Embryonic facial prominence (tissue), 1 donor: ENCODE results near the gene CHRNB1.

Source experiments
- DNase-seq: peaks from one replicate; pipeline ENCODE4 v3.0.0-alpha.2; 2016; ENCODE audit errors: extremely low spot score

Gene CHRNB1

GRCh38 chr17:7415784-7416183, 29.1 kb upstream of the CHRNB1 start:
- no peak for DNase-seq

DNA sequence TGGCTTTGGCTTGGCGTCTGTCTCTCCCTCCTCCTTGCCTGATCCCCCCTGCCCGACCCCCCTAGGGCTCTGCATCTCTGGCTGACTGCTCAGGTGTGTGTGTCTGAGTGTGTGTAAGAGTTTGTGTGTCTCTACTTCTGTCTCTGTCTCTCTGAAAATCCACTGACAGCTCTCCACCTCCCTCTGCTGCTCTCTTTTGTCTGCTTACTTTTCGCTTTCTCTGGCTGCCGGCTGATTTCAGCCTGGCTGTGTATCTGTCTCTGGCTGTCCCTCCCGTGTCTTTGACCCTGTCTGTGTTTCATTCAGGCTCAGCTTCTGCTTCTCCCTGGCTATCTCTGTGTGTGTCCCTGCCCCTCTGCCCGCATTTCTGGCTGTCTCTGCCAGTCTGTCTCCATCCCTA, 28.5 kb upstream of the CHRNB1 start:
- no peak for DNase-seq

GRCh38 chr17:7417056-7417655, 27.7 kb upstream of the CHRNB1 start:
- DNase-seq: no peak

- no peak for DNase-seq
Measured at GRCh38 chr17:7418472-7419152, 26.2 kb upstream of the CHRNB1 start.

GRCh38 chr17:7419819-7420610, 24.8 kb upstream of the CHRNB1 start, which contains the start of gene SPEM1:
TSS of gene SPEM1 (plus strand) at chr17:7420324. CDS start at chr17:7420385, 61 bp downstream.
- DNase-seq: no peak

DNA sequence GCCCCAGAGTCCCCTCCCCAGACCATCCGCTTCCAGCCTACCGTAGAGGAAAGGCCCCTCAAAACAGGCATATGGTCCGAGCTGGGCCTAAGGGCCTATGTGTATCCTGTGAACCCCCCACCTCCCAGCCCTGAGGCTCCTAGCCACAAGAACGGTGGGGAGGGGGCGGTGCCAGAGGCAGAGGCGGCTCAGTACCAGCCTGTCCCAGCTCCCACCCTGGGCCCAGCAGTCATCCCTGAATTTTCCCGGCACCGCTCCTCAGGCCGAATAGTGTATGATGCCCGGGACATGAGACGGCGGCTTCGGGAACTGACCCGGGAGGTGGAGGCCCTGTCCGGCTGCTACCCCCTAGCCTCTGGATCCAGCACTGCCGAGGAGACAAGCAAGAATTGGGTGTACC, 23.7 kb upstream of the CHRNB1 start:
- no peak for DNase-seq

- DNase-seq: no peak
Measured at GRCh38 chr17:7423679-7424078, 21.2 kb upstream of the CHRNB1 start.

DNA sequence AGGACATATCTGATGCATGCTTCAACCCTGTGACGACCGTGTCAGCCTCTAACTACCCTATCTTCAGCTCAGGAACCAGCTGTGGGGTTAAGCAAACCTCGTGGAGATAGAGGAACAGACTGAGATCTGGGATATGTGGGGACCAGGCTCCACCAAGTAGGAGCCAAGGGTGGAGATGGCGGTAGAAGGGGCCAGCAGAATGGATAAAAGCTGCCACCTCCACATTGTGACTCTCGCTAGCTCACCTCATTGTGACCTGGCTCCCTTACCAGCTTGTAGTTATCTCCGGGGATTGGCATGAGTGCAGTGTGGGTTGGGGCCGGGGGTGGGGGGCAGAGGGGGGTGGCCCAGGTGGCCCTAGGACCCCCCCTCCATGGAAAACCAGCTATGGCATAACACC, 19.5 kb upstream of the CHRNB1 start, which contains the start of gene SPEM2:
TSS of gene SPEM2 (plus strand) at position 301 of the 400 bp plus-strand sequence. CDS start at position 374, 73 bp downstream.
- DNase-seq: no peak

- DNase-seq: no peak
Measured at GRCh38 chr17:7425756-7426155, 19.1 kb upstream of the CHRNB1 start.

- no peak for DNase-seq
Measured at GRCh38 chr17:7426203-7426863, 18.5 kb upstream of the CHRNB1 start.

DNA sequence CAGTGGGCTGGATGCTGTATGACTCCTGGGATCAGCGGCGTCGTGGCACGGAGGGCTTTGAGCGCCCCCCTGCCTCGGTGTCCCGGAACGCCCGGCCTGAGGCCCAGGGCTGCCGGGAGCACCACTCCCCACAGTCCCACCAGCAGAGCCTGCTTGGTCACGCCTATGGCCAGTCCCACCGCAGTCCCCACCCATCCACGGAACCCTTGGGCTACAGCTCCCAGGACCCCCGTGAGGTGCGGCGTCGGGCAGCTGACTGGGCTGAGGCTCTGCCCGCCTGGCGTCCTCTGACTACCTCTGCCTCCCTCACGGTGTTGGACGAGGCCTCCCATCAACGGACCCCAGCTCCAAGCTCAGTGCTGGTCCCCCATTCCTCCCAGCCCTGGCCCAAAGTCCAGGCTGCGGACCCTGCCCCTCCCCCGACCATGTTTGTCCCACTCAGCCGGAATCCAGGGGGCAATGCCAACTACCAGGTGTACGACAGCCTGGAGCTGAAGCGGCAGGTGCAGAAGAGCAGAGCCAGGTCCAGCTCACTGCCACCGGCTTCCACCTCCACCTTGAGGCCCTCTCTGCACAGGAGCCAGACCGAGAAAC, 17.9 kb upstream of the CHRNB1 start:
- no peak for DNase-seq

DNA sequence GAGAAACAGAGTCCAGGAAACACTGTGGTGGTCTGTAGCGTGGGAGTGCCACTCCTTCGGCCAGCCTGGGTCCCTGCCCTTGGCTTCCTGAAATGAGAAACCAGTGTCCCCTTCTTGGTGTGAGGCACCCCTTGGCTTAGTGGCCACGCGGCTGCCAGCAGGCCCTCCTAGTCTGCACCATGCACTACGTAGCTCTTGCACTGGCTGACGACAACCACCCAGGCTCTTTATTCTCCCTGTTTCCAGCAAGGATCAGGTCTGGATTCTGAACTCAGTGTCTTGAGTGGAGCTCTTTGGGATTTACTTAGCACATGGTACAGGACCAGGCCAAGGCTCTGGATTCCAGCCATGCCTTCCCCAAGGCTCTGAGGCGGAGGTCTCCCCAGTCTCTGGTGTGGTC, 17.3 kb upstream of the CHRNB1 start:
- DNase-seq: no peak

GRCh38 chr17:7428557-7428956, 16.3 kb upstream of the CHRNB1 start, which contains the start of gene SPEM3:
TSS of gene SPEM3 (plus strand) at chr17:7428857. CDS start at chr17:7428903, 46 bp downstream.
- no peak for DNase-seq

- DNase-seq: no peak
Measured at GRCh38 chr17:7429722-7430121, 15.1 kb upstream of the CHRNB1 start.

GRCh38 chr17:7431231-7431630, 13.6 kb upstream of the CHRNB1 start:
- no peak for DNase-seq

- no peak for DNase-seq
Measured at GRCh38 chr17:7432296-7432695, 12.6 kb upstream of the CHRNB1 start.

DNA sequence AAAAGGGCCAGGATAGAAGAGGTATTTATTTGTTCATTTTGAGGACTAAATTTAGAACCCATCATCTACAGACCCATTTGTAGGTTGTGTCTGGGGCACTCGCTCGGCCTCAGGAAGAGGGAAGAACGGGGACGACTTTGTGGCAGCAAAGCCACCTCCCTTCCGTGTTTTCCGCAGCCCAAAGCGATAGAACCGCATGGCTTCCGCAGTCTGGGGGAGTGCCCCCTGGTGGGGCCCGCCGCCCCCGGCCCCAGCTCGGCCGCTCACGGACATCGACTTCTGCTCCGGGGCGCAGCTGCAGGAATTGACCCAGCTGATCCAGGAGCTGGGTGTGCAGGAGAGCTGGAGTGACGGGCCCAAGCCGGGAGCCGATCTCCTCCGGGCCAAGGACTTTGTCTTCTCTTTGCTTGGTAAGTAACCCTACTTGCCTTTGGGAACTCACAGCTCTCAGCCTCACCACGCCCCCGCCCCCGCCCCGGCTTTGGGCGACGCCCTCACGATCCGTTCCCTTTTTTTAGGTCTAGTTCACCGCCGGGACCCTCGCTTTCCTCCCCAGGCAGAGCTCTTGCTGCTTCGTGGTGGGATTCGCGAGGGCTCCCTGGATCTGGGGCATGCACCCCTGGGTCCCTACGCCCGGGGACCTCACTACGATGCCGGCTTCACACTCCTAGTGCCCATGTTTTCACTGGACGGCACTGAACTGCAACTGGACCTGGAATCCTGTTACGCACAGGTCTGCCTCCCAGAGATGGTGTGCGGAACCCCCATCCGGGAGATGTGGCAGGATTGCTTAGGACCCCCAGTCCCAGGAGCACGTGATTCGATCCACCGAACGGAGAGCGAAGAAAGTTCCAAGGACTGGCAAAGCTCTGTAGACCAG, 8.9 kb upstream of the CHRNB1 start:
- DNase-seq: no peak

DNA sequence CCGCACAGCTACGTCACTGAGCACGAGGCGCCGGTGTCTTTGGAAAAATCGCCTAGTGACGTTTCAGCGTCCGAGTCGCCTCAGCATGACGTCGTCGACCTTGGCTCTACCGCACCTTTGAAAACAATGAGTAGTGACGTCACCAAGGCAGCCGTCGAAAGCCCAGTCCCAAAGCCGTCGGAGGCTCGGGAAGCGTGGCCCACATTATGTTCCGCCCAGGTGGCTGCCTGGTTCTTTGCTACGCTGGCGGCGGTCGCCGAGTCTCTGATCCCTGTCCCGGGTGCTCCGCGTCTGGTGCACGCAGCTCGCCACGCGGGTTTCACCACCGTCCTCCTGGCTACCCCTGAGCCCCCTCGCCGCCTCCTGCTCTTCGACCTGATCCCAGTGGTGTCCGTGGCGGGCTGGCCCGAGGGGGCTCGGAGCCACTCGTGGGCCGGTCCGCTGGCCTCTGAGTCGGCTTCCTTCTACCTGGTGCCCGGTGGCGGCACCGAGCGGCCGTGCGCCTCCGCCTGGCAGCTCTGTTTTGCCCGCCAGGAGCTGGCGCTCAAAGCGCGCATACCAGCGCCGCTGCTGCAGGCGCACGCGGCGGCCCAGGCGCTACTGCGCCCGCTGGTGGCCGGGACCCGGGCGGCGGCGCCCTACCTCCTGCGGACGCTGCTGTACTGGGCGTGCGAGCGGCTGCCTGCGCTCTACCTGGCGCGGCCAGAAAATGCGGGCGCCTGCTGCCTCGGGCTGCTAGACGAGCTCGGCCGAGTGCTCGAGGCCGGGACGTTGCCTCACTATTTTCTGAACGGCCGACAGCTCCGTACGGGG, 8.1 kb upstream of the CHRNB1 start:
- DNase-seq: peak; percentile 48

DNA sequence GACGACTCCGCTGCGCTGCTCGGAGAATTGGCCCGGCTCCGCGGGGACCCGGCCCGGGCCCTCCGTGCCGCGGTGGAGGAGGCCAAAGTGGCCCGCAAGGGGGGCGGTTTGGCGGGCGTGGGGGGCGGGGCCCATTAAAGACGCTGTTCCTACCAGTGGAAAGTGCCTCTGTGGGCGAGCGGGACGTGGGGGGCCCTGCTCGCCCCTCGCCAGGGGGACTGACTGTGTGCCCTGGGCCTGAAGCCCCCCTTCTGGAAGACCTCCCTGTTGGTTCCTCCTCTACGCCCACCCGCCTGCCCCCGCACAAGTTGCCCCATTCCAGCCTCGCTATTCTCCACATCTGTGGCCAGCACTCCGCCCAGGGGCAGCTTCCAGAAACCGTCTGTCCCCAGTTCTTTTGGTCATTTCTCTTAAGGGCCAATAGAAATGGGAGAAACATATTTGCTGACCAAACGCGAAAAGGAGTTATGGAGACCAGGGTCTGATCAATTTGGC, 7.4 kb upstream of the CHRNB1 start:
- DNase-seq: no peak
